HG02884 (cell line): ENCODE data around the gene TGM2.

Experiments
- ATAC-seq: cut with Tn5 transposase; IDR thresholded peaks from one replicate; pipeline ENCODE4 v1.9.1; 2021; ENCODE audit warnings: mild to moderate bottlenecking, moderate library complexity; ENCODE audit not compliant: unreplicated experiment

The TGM2 gene

GRCh38 chr20:38146628-38147027 is 18.4 kb downstream of the TGM2 start:
- ATAC-seq: no peak

GRCh38 chr20:38146156-38146555 is 18.9 kb downstream of the TGM2 start:
- ATAC-seq: no peak

- ATAC-seq: no peak
These were observed 19.4 kb downstream of the TGM2 start for GRCh38 chr20:38145729-38146075.

GRCh38 chr20:38144974-38145728 is 19.9 kb downstream of the TGM2 start:
- ATAC-seq: no peak

GRCh38 chr20:38144598-38144973 is 20.5 kb downstream of the TGM2 start:
- no peak for ATAC-seq

GRCh38 chr20:38143646-38144554 is 21.2 kb downstream of the TGM2 start:
- ATAC-seq: no peak

GRCh38 chr20:38143238-38143645 is 21.8 kb downstream of the TGM2 start:
- no peak for ATAC-seq

GRCh38 chr20:38141889-38142494 is 23.1 kb downstream of the TGM2 start:
- no peak for ATAC-seq

GRCh38 chr20:38141204-38141888 is 23.7 kb downstream of the TGM2 start:
- no peak for ATAC-seq

- no peak for ATAC-seq
These were observed 24.9 kb downstream of the TGM2 start for GRCh38 chr20:38139977-38140753.

GRCh38 chr20:38139156-38139912 is 25.7 kb downstream of the TGM2 start:
- ATAC-seq: no peak

GRCh38 chr20:38138086-38138778 is 26.8 kb downstream of the TGM2 start:
- no peak for ATAC-seq

GRCh38 chr20:38137441-38138037 is 27.5 kb downstream of the TGM2 start:
- ATAC-seq: no peak

- ATAC-seq: no peak
These were observed 28.4 kb downstream of the TGM2 start for GRCh38 chr20:38136421-38137245.

GRCh38 chr20:38135651-38136420 is 29.2 kb downstream of the TGM2 start:
- ATAC-seq: no peak

- ATAC-seq: no peak
These were observed 29.8 kb downstream of the TGM2 start for GRCh38 chr20:38135271-38135650.
